Thyroid gland (tissue), 4 donors: ENCODE data around the gene ZNF654. TPM values are rescaled to one million over a fixed set of nuclear protein-coding genes. Genes with fewer than 3 reads are reported as not detected.

Experiments used
- DNase-seq, 2 donors: peaks; one replicate each; pipeline ENCODE4 v3.0.0-alpha.2; 2019
- H3K27ac ChIP-seq, 3 donors: fragments of 200-600 bp; sonication (generic); 1 replicate in 2 of 3; 2 replicates in 1 of 3; pipeline ENCODE4 v1.5.1; 2016 to 2019; ENCODE audit warnings: mild to moderate bottlenecking in 1 of 3, moderate library complexity in 1 of 3
- H3K27me3 ChIP-seq: fragments of 200-600 bp; sonication (generic); one replicate; pipeline ENCODE4 v1.5.1; 2019
- H3K36me3 ChIP-seq, 2 donors: fragments of 200-600 bp; sonication (generic); one replicate each; pipeline ENCODE4 v1.5.1; 2016 to 2019
- H3K4me1 ChIP-seq, 2 donors: fragments of 200-600 bp; sonication (generic); one replicate each; pipeline ENCODE4 v1.5.1; 2017 to 2019
- H3K4me3 ChIP-seq, 3 donors: fragments of 200-600 bp; sonication (generic); replicated peaks in 1 of 3; 1 replicate in 2 of 3; 2 replicates in 1 of 3; pipeline ENCODE4 v1.5.1; 2016; ENCODE audit warnings: mild to moderate bottlenecking in 1 of 3
- H3K9me3 ChIP-seq: fragments of 200-600 bp; sonication (generic); one replicate; pipeline ENCODE4 v1.5.1; 2017
- CTCF ChIP-seq, 6 experiments: fragments of 200-600 bp in 3 of 6; fragments of 450-650 bp in 3 of 6; sonication (generic) in 3 of 6; IDR thresholded peaks; one replicate each; pipeline ENCODE4 v1.5.1; 2016 to 2019; ENCODE audit warnings: antibody characterized with exemption in 6 of 6, mild to moderate bottlenecking in 2 of 6, inconsistent platforms in 1 of 6, moderate library complexity in 1 of 6
- POLR2A ChIP-seq, 2 donors: fragments of 450-650 bp; IDR thresholded peaks; one replicate each; pipeline ENCODE4 v1.6.1; 2017; ENCODE audit warnings: antibody characterized with exemption in 2 of 2, mild to moderate bottlenecking in 2 of 2, moderate library complexity in 1 of 2
- whole genome bisulfite sequencing, 2 donors: methylation state at CpG; one replicate each; pipeline ENCODE4 v1.1.5; 2017; 5-methylcytosine and 5-hydroxymethylcytosine counted together
- intact Hi-C: fragments of 100-400 bp; cut with DNase I; formaldehyde crosslinking; loops from one replicate; pipeline ENCODE4 v1.15.1; 2023
- total RNA-seq, 4 donors: library from RNA; depleted of rRNA; stranded (reverse); fragments of >200 nt; gene quantifications; one replicate each; pipeline ENCODE4 v1.2.3, GENCODE V29; 2016

The ZNF654 gene
- total RNA-seq, 4 donors from 2014 or later: 14.0 to 28.8 (median 15.7) TPM

DNA sequence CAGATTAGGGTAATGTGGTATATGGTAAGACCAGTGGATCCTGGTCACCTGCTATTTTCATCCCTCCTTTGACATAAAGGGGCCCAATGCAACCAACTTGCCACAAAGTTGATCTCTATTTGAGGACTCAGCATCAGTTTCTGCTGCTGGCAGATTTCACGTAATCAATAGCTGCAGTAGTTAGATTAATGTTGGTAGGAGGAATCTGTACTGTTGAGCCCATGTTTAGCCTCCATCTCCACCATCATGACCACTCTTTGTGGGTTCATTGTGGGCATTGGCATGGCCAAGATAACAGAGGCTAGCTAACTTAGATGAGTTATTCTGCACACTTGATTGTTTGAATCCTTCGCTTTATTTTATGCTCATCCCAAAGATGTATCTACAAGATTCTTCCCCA lies 30.2 kb upstream of the ZNF654 start:
- Histone ChIP-seq H3K36me3 (no peaks in the 10 kb centered on the region), H3K4me3 (no peak overlapping the region), H3K27me3 (no peaks in the 10 kb centered on the region), H3K4me1 (peaks cover 0 to 3% of the 10 kb centered on the region in 2 donors), H3K27ac (no peak overlapping the region), H3K9me3 (no peaks in the 10 kb centered on the region)
- TF ChIP-seq CTCF (IDR thresholded peaks at IDR 0.05) (no peak), POLR2A (IDR thresholded peaks at IDR 0.05) (no peak)
- no peak for DNase-seq
- WGBS, 2 donors: 96 to 100% methylated on average over 2 of the region's 2 CpGs
- intact Hi-C loops: no loop called here

DNA sequence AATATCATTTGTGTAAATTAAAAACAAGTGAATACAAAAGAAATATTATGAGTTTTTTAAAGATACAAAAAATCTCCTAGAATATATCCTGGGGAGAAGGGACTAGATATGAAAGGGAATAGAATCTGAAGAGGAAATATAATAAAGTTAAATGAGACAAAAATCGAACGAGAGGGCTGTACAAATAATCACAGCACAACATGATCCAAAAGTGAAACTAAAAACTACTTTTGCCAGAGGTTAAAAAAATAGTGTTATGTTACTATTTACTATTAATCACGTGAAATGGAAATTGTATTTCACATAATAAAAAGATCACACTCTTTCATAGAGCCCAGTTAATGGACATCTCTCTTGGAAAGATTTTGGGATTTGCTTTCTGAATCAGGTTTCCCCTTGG lies 28.8 kb upstream of the ZNF654 start:
- 68 to 76% methylated on average over 3 of the region's 3 CpGs for WGBS, 2 donors
- Histone ChIP-seq H3K27ac (no peak overlapping the region), H3K27me3 (no peaks in the 10 kb centered on the region), H3K4me1 (peaks cover 0 to 3% of the 10 kb centered on the region in 2 donors), H3K4me3 (no peak overlapping the region), H3K36me3 (no peaks in the 10 kb centered on the region), H3K9me3 (no peaks in the 10 kb centered on the region)
- DNase-seq: no peak
- intact Hi-C loops: no loop called here
- TF ChIP-seq CTCF (IDR thresholded peaks at IDR 0.05): no peak
- TF ChIP-seq POLR2A (IDR thresholded peaks at IDR 0.05): no peak

DNA sequence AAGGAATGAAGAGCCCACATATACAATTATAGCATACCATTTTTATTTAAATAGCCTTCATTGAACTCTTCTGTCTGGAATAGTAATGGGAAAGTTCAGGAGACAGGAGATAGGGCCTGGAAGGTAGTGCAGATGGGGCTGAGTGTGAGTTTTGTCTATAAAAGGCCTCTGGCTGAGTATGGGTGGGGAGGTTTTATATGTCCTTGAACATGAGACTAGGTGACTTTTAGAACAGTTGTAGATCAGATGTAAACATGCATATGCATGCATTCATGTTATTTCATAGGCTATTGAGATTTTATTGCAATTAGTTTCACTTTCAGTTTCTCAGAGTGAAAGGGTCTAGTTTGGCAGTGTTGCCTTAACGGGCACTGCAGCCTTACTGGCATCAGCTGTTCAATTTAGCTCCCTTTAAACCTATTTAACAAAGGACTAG lies 27.4 kb upstream of the ZNF654 start:
- peak; percentile 11 to 26 for DNase-seq
- H3K4me3 ChIP-seq: peak overlapping the region in 1 of 3 donors; percentile 16
- intact Hi-C loops: no loop called here
- peak overlapping the region in 2 of 3 donors; percentile 47 to 61 for H3K27ac ChIP-seq
- 7 to 13% methylated on average over 1 of the region's 1 CpG for WGBS, 2 donors
- no peaks in the 10 kb centered on the region for H3K36me3 ChIP-seq
- H3K9me3 ChIP-seq: no peaks in the 10 kb centered on the region
- peaks cover 0 to 3% of the 10 kb centered on the region in 2 donors for H3K4me1 ChIP-seq
- TF ChIP-seq POLR2A (IDR thresholded peaks at IDR 0.05): no peak
- no peaks in the 10 kb centered on the region for H3K27me3 ChIP-seq

DNA sequence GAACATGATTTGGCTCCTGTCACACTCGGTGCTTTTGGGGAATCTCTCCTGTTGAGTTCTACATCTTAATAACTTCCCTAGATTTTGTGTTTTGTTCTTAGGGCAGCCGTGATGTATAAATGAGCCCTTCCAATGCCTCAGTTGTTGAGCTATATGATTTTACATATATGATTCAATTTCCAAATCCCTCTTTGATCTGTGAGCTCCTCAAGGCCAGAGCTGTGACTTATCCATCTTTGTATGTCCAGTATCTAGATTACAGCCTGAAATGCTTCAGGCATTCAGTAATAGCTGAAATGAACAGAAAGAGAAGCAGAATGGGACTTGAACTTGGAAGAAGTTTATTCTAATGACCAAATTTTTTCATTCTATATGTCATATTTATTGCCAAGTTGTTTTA lies 26.8 kb upstream of the ZNF654 start:
- no peak for DNase-seq
- TF ChIP-seq POLR2A (IDR thresholded peaks at IDR 0.05) (no peak), CTCF (IDR thresholded peaks at IDR 0.05) (no peak)
- intact Hi-C loops: no loop called here
- Histone ChIP-seq H3K27me3 (no peaks in the 10 kb centered on the region), H3K4me3 (no peak overlapping the region), H3K9me3 (no peaks in the 10 kb centered on the region), H3K36me3 (no peaks in the 10 kb centered on the region), H3K4me1 (peaks cover 0 to 3% of the 10 kb centered on the region in 2 donors), H3K27ac (peak overlapping the region in 2 of 3 donors; percentile 47 to 61)
- WGBS, 2 donors: 53 to 58% methylated on average over 2 of the region's 2 CpGs

- no peaks in the 10 kb centered on the region for H3K9me3 ChIP-seq
- no peak overlapping the region for H3K27ac ChIP-seq
- no peak for DNase-seq
- WGBS, 2 donors: 88 to 96% methylated on average over 2 of the region's 2 CpGs
- no peaks in the 10 kb centered on the region for H3K36me3 ChIP-seq
- peaks cover 0 to 3% of the 10 kb centered on the region in 2 donors for H3K4me1 ChIP-seq
- TF ChIP-seq CTCF (IDR thresholded peaks at IDR 0.05) (no peak), POLR2A (IDR thresholded peaks at IDR 0.05) (no peak)
- no peaks in the 10 kb centered on the region for H3K27me3 ChIP-seq
- intact Hi-C loops: no loop called here
- H3K4me3 ChIP-seq: no peak overlapping the region
These were observed 26.0 kb upstream of the ZNF654 start for GRCh38 chr3:88033079-88033478.

- intact Hi-C loops: no loop called here
- no peak overlapping the region for H3K4me3 ChIP-seq
- TF ChIP-seq POLR2A (IDR thresholded peaks at IDR 0.05) (no peak), CTCF (IDR thresholded peaks at IDR 0.05) (no peak)
- H3K4me1 ChIP-seq: peaks cover 0 to 3% of the 10 kb centered on the region in 2 donors
- H3K36me3 ChIP-seq: no peaks in the 10 kb centered on the region
- H3K9me3 ChIP-seq: no peaks in the 10 kb centered on the region
- H3K27ac ChIP-seq: no peak overlapping the region
- H3K27me3 ChIP-seq: no peaks in the 10 kb centered on the region
- DNase-seq: no peak
- 73 to 80% methylated on average over 2 of the region's 2 CpGs for WGBS, 2 donors
These were observed 25.2 kb upstream of the ZNF654 start for GRCh38 chr3:88033808-88034207.
